Erythroblast (primary cell): ENCODE results near the gene RASAL1.

Experiments
- GATA1 ChIP-seq: IDR thresholded peaks from 2 replicates; pipeline ENCODE4 v1.6.1; 2011; ENCODE audit warnings: low read depth, mild to moderate bottlenecking, control low read depth, low read length, moderate library complexity
- POLR2A ChIP-seq: IDR thresholded peaks from 2 replicates; pipeline ENCODE4 v1.6.1; 2011; ENCODE audit warnings: mild to moderate bottlenecking, low read length

GRCh38 chr12:113052326-113052725 lies 83.2 kb downstream of the RASAL1 start:
- no peak for TF ChIP-seq POLR2A
- TF ChIP-seq GATA1: no peak
